Tongue (tissue), 2 donors: Measurements from ENCODE around the gene ZER1. TPM values are rescaled to one million over a fixed set of nuclear protein-coding genes. Genes with fewer than 3 reads are reported as not detected.
"Not testable (repeated sequence)": the region's sequence is repeated elsewhere in the genome, so short reads cannot be mapped to it uniquely, and the experiment has no call there.

Experiments used
- DNase-seq: peaks from one replicate; pipeline ENCODE4 v3.0.0-alpha.2; 2015
- total RNA-seq: library from RNA; depleted of rRNA; stranded (reverse); fragments of >200 nt; gene quantifications from one replicate; pipeline ENCODE4 v1.2.3, GENCODE V29; 2014

The ZER1 gene
- total RNA-seq, 1 donor from 2014 or later, result 56.1 TPM

DNA sequence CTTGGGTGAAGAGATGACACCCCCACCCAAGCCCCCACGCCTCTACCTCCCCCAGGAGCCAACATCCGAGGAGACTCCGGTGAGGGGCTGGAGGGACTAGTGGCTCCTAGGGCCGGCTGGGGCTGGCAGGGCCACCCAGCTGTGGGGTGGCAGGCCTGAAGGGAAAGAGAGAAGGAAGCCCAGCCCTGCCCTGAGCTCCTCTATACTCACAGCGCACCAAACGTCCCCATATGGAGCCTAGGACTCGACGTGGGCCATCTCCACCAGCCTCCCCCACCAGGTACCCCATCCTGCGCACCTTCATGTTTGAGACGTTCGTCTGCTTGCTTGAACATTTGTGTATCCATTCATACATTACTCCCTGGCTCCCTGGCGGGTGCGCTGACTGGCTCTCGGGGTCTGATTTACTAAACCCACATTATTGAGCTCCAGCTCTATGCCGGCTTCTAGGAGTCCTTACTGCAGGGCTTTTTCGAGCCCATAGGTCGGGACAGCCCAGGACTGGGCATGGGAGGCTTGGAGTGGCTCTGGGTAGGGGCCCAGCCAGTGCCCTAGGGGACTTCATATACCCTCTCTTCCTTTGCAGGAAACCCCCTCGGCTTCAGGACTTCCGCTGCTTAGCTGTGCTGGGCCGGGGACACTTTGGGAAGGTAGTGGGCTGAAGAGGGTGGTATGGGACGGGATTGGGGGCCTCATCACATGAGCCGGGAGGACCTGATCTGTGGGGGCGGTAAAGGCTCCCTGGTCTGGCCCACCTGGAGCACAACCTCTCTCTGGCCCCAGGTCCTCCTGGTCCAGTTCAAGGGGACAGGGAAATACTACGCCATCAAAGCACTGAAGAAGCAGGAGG, 56.9 kb downstream of the ZER1 start:
- DNase-seq, result no peak

DNA sequence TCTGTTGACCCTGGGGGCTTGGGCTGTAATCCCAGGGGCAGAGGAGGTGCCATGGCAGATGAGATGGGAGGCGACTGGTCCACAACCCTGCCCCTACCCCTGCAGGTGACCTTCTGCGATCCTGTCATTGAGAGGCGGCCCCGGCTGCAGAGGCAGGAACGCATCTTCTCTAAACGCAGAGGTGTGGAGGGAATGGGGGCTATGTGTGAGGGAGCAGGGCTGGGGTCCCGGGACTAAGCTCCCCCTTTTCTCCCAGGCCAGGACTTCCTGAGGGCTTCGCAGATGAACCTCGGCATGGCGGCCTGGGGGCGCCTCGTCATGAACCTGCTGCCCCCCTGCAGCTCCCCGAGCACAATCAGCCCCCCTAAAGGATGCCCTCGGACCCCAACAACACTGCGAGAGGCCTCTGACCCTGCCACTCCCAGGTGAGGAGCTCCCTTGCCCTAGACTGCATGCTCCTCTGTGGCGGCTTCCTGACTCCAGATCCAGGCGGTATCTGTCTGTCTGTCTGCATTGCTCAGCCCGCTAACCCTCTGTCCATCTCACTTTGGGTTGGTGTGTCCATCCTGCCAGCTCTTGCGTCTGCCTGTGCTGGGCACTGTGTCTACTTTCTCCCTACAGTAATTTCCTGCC, 57.7 kb downstream of the ZER1 start:
- DNase-seq, result no peak

DNA sequence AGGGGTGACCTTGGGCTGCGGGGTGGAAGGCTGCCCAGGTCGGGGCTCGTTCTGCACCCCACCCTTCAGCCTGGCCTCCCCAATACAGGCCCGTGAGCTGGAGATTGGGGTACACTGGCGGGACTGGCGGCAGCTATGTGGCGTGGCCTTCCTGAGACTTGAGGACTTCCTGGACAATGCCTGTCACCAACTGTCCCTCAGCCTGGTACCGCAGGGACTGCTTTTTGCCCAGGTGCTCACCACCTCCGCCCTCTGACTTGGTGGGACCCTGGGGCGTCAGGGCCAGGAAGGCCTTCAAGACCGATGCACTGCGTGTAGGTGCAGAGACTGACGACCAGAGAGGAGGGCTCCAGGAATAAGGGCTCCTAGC, 58.3 kb downstream of the ZER1 start:
- no peak for DNase-seq

DNA sequence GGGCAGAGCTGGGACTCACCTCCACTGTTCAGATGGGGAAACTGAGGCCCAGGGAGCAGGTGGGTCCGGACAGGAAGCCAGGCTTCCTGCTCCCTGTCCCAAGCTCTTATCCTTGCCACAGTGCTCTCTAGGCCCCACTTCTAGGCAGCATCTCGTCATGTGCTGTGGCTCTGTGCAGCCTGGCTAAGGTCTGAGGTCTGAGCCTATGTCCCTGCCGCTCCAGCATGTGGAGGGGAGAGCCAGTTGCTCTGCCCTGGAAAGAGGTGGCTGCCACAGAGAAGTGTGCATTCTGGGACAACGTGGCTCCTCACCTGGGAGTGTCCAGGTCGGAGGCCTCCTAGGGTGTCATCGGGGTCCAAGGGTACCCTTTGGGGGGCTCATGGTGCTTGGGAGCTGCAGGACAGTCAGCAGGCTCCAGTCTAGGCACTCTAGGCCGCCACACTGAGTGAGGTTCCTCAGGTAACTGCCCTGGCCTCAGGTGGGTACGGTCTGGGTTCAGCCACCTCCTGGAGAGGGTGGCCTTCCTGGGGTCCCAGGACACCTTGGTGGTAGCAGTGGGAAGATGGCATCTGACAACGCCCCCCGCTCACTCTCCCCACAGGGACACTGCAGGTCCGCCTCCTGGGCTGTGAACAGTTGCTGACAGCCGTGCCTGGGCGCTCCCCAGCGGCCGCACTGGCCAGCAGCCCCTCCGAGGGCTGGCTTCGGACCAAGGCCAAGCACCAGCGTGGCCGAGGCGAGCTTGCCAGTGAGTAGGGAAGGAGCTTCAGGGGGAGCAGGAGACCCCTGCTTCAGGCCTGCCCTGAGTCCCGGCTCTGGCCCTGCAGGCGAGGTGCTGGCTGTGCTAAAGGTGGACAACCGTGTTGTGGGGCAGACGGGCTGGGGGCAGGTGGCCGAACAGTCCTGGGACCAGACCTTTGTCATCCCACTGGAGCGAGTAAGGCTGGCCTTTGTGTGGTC, 59.0 kb downstream of the ZER1 start:
- DNase-seq, result no peak

DNA sequence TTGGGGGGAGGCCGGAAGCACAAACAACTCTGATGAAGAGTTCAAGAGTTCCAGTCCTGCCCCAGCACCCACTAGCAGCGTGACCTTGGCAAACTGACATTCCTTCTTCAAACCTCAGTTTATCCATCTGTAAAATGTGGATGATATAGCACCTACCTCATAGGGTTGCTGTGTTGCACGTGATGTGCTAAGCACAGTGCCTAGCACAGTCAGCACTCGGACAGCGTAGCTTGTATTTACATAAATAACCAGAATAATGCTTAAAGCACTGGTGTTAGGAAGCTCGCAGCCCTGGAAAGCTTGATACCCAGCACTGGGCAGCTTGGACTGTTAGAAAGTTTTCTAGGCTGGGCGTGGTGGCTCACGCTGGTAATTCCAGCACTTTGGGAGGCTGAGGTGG, 64.3 kb downstream of the ZER1 start:
- DNase-seq, result no peak

DNA sequence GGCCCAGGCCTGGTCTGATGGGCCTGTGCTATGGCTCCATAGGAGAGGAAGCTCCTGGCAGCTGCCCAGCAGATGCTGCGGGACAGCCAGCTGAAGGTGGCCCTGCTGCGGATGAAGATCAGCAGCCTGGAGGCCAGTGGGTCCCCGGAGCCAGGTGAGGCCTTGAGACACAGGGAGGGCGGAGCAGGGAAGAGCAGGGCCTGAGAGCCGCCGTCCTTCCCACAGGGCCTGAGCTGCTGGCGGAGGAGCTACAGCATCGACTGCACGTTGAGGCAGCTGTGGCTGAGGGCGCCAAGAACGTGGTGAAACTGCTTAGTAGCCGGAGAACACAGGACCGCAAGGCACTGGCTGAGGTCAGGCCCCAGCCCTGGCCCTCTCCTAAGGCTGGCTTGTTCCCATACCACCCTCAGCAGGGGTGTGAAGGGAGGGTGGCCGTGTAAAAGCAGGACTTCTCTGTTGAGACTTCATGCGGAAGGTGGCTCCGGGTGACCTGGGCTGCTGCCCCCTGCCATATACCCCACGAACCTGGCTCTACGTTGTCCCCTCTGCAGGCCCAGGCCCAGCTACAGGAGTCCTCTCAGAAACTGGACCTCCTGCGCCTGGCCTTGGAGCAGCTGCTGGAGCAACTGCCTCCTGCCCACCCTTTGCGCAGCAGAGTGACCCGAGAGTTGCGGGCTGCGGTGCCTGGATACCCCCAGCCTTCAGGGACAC, 64.9 kb downstream of the ZER1 start:
- DNase-seq, result no peak

DNA sequence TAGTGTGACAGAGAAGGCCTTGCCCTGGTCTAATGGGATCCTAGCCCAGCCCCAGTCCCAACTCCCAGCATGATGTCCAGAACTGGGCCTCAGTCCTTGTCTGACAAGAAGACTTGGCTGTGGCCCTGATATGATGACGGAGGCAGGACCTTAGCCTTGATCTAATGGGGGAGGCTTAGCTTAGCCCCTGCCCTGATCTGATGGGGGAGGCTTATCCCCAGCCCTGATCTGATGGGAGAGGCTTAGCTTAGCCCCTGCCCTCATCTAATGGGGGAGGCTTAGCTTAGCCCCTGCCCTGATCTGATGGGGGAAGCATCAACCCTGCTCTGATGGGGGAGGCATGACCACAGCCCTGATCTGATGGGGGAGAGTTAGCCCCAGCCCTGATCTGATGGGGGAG, 65.7 kb downstream of the ZER1 start:
- no peak for DNase-seq

DNA sequence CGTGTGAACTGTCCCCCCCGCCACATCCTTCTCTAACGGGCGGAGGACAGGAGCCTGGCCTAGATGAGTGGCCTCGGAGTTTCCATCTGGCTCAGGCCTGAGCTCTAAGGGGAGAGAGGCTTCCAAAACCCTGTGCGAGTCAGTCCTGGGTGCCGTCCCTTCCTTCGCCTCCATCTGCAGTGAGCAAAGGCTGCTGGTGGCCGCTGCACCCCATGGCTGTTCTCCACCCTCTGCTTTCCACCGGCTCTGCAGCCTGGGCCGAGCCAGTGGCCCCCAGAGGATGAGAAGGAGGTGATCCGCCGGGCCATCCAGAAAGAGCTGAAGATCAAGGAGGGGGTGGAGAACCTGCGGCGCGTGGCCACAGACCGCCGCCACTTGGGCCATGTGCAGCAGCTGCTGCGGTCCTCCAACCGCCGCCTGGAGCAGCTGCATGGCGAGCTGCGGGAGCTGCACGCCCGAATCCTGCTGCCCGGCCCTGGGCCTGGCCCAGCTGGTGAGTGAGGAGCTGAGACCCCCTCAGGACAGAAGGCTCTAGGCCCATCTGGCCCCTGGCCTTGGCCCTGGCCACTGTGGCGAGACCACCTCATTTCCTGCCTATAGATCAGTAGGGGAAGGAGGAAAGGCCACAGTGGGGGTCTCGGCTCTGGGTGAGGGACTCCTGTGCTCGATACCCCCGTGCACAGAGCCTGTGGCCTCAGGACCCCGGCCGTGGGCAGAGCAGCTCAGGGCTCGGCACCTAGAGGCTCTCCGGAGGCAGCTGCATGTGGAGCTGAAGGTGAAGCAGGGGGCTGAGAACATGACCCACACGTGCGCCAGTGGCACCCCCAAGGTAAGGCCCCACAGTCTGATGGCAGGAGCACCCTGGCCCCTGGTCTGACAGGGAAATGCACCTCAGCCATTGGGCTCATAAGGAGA, 66.4 kb downstream of the ZER1 start:
- peak; percentile 42 for DNase-seq

DNA sequence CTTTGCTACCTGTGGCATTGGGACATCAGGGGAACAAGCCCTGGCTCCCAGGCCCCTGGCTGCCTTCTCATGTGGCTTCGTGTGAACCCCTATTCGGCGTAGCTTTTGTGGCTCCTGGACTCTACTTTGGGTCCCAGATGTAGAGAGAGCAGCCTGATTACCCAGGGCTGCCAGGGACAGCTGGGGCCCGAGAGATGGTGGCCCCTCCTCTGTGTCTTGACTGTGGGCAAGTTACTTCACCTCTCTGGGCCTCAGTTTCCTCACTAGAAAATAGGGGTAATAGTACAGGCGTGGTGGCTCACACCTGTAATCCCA, 67.4 kb downstream of the ZER1 start:
- DNase-seq, result no peak

DNA sequence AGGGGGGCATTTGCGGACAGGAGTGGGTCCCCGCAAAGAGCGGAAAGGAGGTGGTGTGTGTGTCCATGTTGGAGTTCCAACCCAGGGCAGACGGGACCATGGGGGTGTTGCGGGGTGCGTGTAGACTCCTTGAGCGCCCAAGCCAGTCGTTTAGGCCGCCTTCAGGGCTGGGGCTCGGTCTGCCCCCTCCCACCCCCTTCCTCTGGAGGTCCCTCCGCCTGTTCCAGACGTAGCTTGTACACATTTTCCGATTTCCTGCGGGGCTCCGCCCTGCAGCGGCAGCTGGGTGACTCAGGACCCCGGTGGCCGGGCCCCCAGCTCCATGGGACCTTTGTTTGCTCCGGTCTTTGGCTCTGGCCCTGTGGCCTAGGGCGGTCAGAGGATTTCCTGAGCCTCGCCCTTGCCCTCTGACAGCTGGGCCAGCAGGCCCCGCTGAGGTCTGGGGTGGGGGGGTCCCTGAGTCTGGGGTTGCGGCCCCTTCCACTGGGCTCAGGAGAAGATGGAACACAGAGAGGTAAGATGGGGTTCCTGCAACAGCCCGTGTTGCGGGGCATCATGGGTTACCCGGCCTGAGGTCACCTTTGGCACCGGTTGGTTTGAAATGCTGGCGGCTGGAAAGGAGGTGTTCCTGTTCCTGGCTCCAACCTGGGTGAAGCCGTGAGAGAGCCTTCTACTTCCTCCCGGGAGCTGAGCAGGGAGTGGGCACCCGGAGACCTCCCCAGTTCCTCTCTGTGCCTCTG, 67.9 kb downstream of the ZER1 start:
- DNase-seq, result no peak

DNA sequence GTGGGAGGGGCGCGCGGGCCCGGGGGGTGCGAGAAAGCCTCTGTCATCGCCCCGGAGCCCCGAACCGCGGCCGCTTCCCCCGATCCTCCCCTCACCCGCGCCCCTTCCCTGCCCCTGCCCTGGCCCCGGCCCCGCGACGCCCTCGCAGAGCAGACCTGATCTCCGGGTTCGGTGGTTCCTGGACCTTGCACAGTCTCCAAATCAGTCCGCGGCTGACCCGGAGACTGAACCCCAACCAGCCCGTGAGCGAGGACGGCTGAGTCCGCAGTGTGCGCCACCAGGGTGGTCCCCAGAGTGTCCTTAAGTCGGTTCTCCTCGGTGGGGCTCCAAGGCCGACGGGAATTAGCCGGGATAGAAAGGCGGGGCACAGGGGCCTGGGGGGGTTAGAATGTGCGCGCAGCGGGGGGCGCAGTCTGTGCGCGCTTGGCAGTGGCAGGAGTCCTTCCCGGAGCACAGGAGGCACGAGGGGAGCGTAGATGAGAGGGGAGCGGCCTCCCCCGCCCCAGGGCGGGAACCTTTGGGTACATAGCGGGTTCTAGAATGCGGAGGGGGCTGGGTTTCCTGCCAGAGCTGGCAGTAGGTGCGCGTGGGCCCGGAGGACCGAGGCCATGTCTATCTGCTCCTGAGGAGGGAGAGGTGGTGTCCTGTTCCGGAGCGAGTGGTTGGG, 68.6 kb downstream of the ZER1 start:
- peak; percentile 40 for DNase-seq

DNA sequence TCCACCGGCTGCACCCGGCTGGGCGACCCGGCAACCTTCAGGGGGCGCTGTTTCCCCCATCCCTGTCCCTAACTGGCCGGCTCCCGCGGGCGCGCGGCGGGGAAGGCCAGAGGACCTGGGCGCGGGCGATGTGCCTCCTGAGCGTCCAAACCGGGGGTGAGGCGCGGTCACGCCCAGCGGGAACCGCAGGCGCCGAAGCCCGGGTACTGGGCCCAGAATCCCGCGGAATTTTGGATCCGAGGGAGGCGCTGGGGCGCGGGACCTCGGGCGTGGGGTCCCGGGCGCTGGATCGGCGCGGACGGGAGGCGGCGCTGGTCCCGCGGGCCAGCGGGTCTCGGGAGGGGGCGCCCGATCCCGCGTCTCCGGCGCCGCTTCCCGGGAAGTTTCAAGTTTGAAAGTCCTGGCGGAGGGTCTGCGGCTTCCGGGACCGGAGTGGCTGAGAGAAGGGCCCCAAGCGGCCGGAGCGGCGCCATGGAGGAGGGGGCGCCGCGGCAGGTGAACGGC, 69.2 kb downstream of the ZER1 start, which contains the start of gene PKN3:
Gene PKN3 (plus strand): TSS at position 59 of the 504 bp plus-strand sequence. CDS start 413 bp downstream, at position 472.
- DNase-seq, result peak; percentile 93

DNA sequence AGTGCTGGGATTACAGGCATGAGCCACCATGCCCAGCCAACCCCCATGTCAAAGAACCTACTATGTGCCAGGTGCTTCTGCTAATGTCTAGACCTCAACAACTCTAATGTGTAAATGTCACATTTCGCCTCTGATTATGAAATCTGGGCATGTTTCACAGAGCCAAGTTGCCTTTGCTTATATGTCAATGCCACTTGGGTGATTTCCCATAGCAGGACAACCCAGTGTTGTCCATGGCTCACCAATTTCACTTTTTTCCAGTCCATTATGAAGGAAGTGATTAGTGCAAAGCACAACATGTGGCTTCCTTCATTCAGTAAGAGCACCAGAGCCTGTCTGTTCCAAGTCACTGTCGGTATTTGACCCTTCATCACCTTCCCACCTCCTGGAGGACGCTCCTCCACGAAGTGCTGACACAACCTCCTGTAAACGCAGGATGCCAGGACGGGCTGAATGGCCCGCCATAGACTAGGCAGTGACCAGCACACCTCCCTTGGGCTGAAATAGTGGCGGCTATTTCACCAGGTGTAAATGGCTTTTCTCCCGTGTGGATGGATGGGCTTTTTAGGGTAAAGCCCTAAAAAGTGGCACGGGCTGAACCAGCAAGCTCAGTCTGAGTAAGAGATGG, 70.4 kb downstream of the ZER1 start:
- no peak for DNase-seq

DNA sequence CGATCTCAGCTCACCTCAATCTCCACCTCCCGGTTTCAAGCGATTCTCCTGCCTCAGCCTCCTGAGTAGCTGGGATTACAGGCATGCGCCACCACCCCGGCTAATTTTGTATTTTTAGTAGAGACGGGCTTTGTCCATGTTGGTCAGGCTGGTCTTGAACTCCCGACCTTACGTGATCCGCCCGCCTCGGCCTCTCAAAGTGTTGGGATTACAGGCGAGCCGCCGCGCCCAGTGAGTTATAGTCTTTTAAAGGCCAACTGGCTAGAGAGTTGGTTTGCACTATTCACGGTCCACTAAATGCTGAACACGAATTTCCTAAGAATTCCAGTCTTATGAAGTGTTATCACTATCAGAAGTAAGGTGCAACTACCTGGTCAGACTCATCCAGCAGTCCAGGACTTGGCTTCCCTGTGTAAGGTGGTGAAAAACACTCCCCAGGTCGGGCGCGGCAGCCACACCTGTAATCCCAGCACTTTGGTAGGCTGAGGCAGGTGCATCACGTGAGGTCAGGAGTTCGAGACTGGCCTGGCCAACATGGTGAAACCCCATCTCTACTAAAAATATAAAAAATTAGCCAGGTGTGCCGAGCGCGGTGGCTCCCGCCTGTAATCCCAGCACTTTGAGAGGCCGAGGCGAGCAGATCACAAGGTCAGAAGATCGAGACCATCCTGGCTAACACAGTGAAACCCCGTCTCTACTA, 72.5 kb downstream of the ZER1 start:
- DNase-seq, result not testable (repeated sequence)

DNA sequence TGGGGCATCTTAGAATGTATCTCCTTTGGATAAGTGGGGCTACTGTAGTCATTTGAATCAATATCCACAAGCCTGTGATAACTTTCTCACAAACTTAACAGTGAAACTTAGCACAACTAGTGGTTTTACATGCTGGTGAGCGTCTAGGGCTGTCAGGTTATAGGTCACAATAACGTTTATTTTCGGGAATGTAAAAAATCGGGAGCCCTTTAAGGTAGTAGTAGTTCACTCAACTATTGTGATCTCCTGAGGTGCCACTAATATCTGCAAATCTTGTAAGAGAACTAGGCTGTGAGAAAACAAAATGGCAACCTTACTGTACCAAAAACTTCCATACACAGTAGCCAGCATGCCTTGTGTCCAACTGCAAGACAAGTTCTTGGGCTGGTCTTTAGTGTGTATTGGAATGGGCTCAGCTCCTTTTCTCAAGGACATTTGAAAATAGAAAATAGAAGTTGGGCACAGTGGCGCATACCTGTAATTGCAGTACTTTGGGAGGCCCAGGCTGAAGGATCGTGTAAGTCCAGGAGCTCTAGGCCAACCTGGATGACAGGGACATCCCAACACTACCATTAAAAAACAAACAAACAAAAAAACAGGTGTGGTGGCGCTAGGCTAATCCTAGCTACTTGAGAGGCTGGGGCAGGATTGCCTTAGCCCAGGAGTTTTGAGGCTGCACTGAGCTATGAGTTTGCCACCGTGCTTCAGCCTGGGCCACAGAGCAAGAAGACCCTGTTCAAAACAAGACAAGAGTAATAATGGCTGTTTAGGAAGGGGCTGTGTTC, 74.6 kb downstream of the ZER1 start:
- DNase-seq, result no peak

DNA sequence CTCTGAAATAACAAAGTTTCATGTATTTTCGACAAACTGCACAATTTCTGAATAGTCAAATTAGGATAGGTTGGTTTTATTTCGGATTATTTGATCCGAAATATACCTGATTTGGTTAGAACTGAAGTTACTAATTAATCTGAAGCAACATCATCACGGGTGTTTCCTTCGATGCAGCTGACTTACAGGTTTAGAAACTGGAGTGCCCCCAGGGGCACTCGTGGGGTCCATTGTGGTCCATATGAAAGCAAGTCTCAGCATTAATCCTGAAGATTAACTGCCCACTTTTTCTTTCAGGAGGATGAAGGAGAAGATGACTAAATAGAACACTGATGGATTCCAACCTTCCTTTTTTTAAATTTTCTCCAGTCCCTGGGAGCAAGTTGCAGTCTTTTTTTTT, 77.4 kb downstream of the ZER1 start:
- DNase-seq, result no peak

DNA sequence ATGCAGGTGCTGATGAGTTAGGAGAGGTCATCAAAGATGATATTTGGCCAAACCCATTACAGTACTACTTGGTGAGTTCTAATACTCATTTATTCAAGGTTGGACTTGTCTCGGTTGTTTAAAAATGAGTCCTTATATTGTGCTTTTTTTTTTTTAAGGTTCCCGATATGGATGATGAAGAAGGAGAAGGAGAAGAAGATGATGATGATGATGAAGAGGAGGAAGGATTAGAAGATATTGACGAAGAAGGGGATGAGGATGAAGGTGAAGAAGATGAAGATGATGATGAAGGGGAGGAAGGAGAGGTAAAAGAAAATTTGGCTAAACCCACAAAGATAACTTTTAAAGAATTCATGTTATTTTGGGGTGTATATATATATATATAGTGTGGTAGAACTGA, 78.0 kb downstream of the ZER1 start:
- DNase-seq, result not testable (repeated sequence)

DNA sequence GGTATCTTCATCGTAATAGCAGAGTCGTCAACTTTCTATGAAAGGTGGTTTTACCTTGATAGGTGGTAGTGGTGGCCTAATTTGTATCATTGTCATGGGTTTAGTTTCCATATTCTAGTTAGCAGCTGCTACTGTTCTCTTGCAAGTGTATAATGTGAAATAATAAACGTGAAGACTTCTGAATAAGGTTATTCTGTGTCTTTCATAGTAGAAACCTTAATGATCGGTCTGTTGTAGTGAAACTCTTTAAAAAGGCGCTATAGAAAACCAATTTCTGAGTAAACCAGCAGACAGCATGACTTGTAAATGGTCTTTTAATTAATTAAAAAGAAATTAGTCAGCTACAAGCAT, 81.1 kb downstream of the ZER1 start:
- no peak for DNase-seq
